ENCODE data around the gene FMNL2.

DNA sequence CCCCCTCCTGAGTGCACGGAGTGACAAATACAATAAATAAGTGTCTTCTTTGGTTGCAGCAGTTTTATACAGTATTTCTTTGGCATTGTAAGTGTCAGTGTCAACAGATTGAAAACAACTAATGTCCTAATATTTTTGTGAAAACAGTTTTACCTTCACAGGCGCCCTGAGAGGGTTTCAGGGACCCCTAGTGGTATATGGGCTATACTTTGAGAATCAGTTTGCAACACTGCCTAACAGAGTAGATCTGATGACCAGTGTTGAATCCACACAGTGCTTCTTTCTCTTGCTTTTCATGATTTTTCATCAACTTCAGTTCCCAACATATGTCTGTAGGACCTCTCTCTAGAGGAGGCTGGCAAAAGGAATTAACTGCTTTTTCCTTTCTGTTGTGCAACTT lies 220.1 kb downstream of the FMNL2 start:
- TF ChIP-seq POLR2AphosphoS5 (IDR thresholded peaks at IDR 0.05; ENCODE audit: borderline replicate concordance, low read depth, low read length), result no peak
- no peak for TF ChIP-seq EZH2 (IDR thresholded peaks at IDR 0.05)
- TF ChIP-seq FOXP2 (optimal IDR thresholded peaks at IDR 0.05; ENCODE audit: control extremely low read depth, extremely low read length, insufficient read depth), result no peak
